ENCODE data around the gene EVPL.

EVPL gene

GRCh38 chr17:76072148-76072858 is 45.2 kb upstream of the EVPL start, which contains the start of gene SRP68:
Gene SRP68, minus strand, starts transcription at chr17:76072517. Its CDS starts 26 bp downstream, at chr17:76072491.
- TF ChIP-seq POLR2AphosphoS5 (IDR thresholded peaks at IDR 0.05; ENCODE audit: low read depth, low read length) (peak; percentile 92), FOXP2 (optimal IDR thresholded peaks at IDR 0.05; ENCODE audit: borderline replicate concordance, extremely low read depth, extremely low read length, insufficient read depth) (peak; percentile 86), SIN3A (IDR thresholded peaks at IDR 0.05; ENCODE audit: borderline replicate concordance, insufficient read depth, low read length) (no peak), TAF1 (IDR thresholded peaks at IDR 0.05; ENCODE audit: borderline replicate concordance, insufficient read depth, low read length) (peak; percentile 90)
- TF ChIP-seq, protein P1, sequence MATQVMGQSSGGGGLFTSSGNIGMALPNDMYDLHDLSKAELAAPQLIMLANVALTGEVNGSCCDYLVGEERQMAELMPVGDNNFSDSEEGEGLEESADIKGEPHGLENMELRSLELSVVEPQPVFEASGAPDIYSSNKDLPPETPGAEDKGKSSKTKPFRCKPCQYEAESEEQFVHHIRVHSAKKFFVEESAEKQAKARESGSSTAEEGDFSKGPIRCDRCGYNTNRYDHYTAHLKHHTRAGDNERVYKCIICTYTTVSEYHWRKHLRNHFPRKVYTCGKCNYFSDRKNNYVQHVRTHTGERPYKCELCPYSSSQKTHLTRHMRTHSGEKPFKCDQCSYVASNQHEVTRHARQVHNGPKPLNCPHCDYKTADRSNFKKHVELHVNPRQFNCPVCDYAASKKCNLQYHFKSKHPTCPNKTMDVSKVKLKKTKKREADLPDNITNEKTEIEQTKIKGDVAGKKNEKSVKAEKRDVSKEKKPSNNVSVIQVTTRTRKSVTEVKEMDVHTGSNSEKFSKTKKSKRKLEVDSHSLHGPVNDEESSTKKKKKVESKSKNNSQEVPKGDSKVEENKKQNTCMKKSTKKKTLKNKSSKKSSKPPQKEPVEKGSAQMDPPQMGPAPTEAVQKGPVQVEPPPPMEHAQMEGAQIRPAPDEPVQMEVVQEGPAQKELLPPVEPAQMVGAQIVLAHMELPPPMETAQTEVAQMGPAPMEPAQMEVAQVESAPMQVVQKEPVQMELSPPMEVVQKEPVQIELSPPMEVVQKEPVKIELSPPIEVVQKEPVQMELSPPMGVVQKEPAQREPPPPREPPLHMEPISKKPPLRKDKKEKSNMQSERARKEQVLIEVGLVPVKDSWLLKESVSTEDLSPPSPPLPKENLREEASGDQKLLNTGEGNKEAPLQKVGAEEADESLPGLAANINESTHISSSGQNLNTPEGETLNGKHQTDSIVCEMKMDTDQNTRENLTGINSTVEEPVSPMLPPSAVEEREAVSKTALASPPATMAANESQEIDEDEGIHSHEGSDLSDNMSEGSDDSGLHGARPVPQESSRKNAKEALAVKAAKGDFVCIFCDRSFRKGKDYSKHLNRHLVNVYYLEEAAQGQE (IDR thresholded peaks at IDR 0.05; ENCODE audit: insufficient read depth in 1 of 2, low read depth in 2 of 2, low read length in 2 of 2) = peak in 1 of 2 experiments; percentile 72; a peak in 2 of 4 replicates

- TF ChIP-seq TAF1 (IDR thresholded peaks at IDR 0.05; ENCODE audit: borderline replicate concordance, insufficient read depth, low read length) = no peak
- TF ChIP-seq, protein P1 (IDR thresholded peaks at IDR 0.05; ENCODE audit: insufficient read depth in 1 of 2, low read depth in 2 of 2, low read length in 2 of 2) = no peak
- no peak for TF ChIP-seq SIN3A (IDR thresholded peaks at IDR 0.05; ENCODE audit: borderline replicate concordance, insufficient read depth, low read length)
- TF ChIP-seq FOXP2 (optimal IDR thresholded peaks at IDR 0.05; ENCODE audit: borderline replicate concordance, extremely low read depth, extremely low read length, insufficient read depth) = no peak
- TF ChIP-seq POLR2AphosphoS5 (IDR thresholded peaks at IDR 0.05; ENCODE audit: low read depth, low read length) = no peak
These were observed 44.5 kb upstream of the EVPL start for GRCh38 chr17:76071531-76072147.

DNA sequence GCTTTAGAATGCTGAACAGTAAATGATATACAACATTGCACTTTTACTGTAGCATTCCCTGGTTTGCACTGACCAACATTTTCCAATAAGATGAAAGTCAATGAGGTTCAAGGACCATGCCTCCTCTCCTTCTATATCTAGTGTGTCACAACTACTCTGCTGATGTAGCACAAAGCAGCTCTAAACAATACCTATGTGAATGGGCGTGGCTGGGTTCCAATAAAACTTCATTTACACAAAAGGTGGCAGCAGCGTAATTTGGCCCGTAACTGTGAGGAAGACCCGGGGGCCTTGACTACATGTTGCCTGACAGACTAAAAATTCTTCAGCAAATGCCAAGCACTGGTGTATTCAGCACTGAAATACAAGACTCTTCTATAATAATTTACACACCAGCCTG is 38.7 kb upstream of the EVPL start:
- TF ChIP-seq TAF1 (IDR thresholded peaks at IDR 0.05; ENCODE audit: borderline replicate concordance, insufficient read depth, low read length) (no peak), POLR2AphosphoS5 (IDR thresholded peaks at IDR 0.05; ENCODE audit: low read depth, low read length) (no peak), SIN3A (IDR thresholded peaks at IDR 0.05; ENCODE audit: borderline replicate concordance, insufficient read depth, low read length) (no peak), FOXP2 (optimal IDR thresholded peaks at IDR 0.05; ENCODE audit: borderline replicate concordance, extremely low read depth, extremely low read length, insufficient read depth) (no peak)
- TF ChIP-seq, protein P1 (IDR thresholded peaks at IDR 0.05; ENCODE audit: insufficient read depth in 1 of 2, low read depth in 2 of 2, low read length in 2 of 2) = no peak

DNA sequence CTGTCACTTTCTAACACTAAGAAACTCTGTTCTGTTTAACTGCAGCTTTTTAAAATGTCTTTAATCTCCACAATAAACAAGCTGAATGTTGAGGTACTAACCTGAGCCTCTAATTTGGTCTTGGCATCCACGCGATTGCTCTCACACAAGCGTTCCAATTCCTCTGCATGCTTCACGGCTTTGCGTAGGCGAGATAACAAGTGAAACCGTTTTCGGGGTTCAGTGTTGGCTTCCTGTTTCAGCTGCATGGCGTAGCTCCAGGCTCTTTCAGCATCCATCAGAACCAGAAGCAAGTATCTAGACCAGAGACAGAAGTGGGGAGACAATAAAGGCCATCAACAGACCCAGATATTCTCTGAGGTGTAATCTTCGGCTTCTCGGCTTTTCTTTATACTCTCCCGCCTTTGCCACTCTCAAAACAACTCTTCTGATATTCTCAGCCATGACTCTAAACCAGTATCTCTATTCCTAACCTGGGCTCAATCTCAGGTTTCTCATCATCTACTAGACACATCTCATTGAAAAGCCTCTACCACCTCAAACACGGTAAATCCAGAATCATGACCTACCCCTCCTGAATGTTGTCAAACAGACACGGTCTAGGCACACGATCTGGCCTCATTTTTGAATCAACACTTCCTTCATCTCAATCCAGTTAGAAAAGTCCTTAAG is 36.9 kb upstream of the EVPL start:
- TF ChIP-seq POLR2AphosphoS5 (IDR thresholded peaks at IDR 0.05; ENCODE audit: low read depth, low read length) (no peak), SIN3A (IDR thresholded peaks at IDR 0.05; ENCODE audit: borderline replicate concordance, insufficient read depth, low read length) (no peak), FOXP2 (optimal IDR thresholded peaks at IDR 0.05; ENCODE audit: borderline replicate concordance, extremely low read depth, extremely low read length, insufficient read depth) (no peak), TAF1 (IDR thresholded peaks at IDR 0.05; ENCODE audit: borderline replicate concordance, insufficient read depth, low read length) (no peak)
- TF ChIP-seq, protein P1 (IDR thresholded peaks at IDR 0.05; ENCODE audit: insufficient read depth in 1 of 2, low read depth in 2 of 2, low read length in 2 of 2) = no peak
